Measurements from ENCODE around the gene STOML2. TPM values are rescaled to one million over a fixed set of nuclear protein-coding genes. Genes with fewer than 3 reads are reported as not detected.

The STOML2 gene
- total and polyA plus RNA-seq, 2 donors (not counting 3 experiments of a cell fraction or from before 2014, with no cell fraction given) = 144 to 187 TPM

DNA sequence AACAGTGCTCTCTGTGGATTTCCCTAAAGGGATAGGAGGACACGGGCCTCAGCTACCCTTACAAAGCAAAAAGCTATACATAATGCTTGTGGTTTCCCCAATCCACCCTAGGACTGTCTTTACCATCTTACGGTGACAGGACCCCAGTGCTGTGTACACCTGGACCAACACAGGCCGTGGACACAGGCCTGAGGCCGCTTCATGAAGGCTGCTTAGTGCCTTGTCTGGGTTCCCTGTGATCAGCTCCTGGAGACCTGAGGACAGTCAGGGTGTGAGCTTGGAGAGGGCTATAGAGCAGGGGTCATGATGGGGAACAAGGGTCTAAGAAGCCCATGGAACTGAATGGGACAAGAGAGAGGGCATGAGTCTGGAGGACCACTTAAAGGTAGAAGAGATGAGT, 26.1 kb downstream of the STOML2 start:
- H3K9ac ChIP-seq (replicated peaks; ENCODE audit: extremely low read depth, insufficient read depth, low read length) = no peak overlapping the region
- no peak overlapping the region for H2AFZ ChIP-seq (ENCODE audit: low read depth, low read length)
- peaks cover 0 to 9% of the 10 kb centered on the region in 2 experiments for H3K36me3 ChIP-seq (ENCODE audit: control insufficient read depth in 2 of 2, extremely low read depth in 1 of 2, insufficient read depth in 2 of 2, low read length in 2 of 2)
- CTCF ChIA-PET = interaction anchor here (1.2 to 1.5 kb wide), 3 partner anchors 20 to 177 kb away, joined by 4 to 5 read pairs (median 4); partner anchors contain the start of gene PIGO
- no peak overlapping the region for H3K27ac ChIP-seq (ENCODE audit: insufficient read depth, low read depth, low read length)
- peaks cover 28% of the 10 kb centered on the region for H3K79me2 ChIP-seq (ENCODE audit: control insufficient read depth, insufficient read depth, low read length)
- FAIRE-seq (no peak), DNase-seq (ENCODE audit: low read depth, low spot score) (no peak)
- H3K4me1 ChIP-seq (ENCODE audit: control insufficient read depth, extremely low read depth, insufficient read depth, low read length) = peaks cover 19% of the 10 kb centered on the region
- H3K9me3 ChIP-seq (replicated peaks; ENCODE audit: control insufficient read depth, insufficient read depth, low read length) = no peaks in the 10 kb centered on the region
- intact Hi-C loops (cut with micrococcal nuclease) = no loop called here
- no TSS peak for BruUV-seq (replicated peaks)
- no peaks in the 10 kb centered on the region for H3K9me1 ChIP-seq (replicated peaks; ENCODE audit: control insufficient read depth, extremely low read depth, insufficient read depth, low read length)
- POLR2A ChIA-PET = no interaction called here
- no peaks in the 10 kb centered on the region for H4K20me1 ChIP-seq (replicated peaks; ENCODE audit: control insufficient read depth, extremely low read depth, insufficient read depth, low read length)
- TF ChIP-seq JUN (IDR thresholded peaks at IDR 0.05; ENCODE audit: borderline replicate concordance, insufficient read depth, insufficient read length, low read depth) (no peak), MYC (IDR thresholded peaks at IDR 0.05; ENCODE audit: low read depth, low read length) (no peak)
- no peaks in the 10 kb centered on the region for H3K27me3 ChIP-seq (ENCODE audit: control insufficient read depth in 2 of 2, insufficient read depth in 2 of 2, low read length in 2 of 2)
- H3K4me2 ChIP-seq (ENCODE audit: insufficient read depth, low read length) = no peak overlapping the region
- H3K4me3 ChIP-seq (replicated peaks in 1 of 3; ENCODE audit: insufficient read depth in 1 of 3, low read depth in 1 of 3, low read length in 3 of 3) = no peak overlapping the region
- dilution Hi-C loops (cut with MboI; ENCODE audit: extremely low pct_ligation_motif_present, low sequenced_read_pairs) = no loop called here

DNA sequence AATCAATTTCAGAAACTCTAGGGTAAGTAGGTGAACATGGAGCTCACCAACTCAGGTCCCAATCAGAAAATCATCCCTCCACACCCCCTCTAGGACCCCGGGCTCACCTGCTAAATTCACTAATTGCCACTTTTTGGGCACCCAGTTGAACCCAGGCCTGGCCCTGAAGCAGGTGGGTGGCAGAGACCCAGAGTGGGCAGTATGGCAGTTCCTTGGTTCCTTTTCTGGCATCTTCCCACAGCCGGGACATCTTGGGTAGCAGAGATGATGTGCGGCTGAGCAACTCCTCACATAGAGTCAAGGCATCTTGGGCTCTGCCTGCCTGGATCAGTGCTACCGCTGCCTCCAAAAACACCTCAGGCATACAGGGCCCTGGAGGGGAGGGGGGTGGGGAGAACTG, 27.6 kb downstream of the STOML2 start:
- no peaks in the 10 kb centered on the region for H3K27me3 ChIP-seq (ENCODE audit: control insufficient read depth in 2 of 2, insufficient read depth in 2 of 2, low read length in 2 of 2)
- ChIA-PET CTCF (no interaction called here), POLR2A (no interaction called here)
- BruUV-seq (replicated peaks) = no TSS peak
- no peak overlapping the region for H2AFZ ChIP-seq (ENCODE audit: low read depth, low read length)
- H3K4me2 ChIP-seq (ENCODE audit: insufficient read depth, low read length) = no peak overlapping the region
- H3K4me1 ChIP-seq (ENCODE audit: control insufficient read depth, extremely low read depth, insufficient read depth, low read length) = peaks cover 23% of the 10 kb centered on the region
- no peak for TF ChIP-seq EZH2 (IDR thresholded peaks at IDR 0.05; ENCODE audit: borderline replicate concordance, low read depth, low read length, severe bottlenecking)
- no peak for TF ChIP-seq POLR2A (IDR thresholded peaks at IDR 0.05; ENCODE audit: low read depth, low read length)
- no peak for TF ChIP-seq POLR2AphosphoS5 (IDR thresholded peaks at IDR 0.05; ENCODE audit: insufficient read depth, low read depth, low read length)
- TF ChIP-seq MYC (IDR thresholded peaks at IDR 0.05; ENCODE audit: low read depth, low read length) = no peak
- no peak for TF ChIP-seq FOS (IDR thresholded peaks at IDR 0.05; ENCODE audit: borderline replicate concordance, insufficient read depth, low read length)
- TF ChIP-seq GATA2 (IDR thresholded peaks at IDR 0.05; ENCODE audit: insufficient read depth, insufficient read length, low read depth, low read length) = no peak
- TF ChIP-seq JUN (IDR thresholded peaks at IDR 0.05; ENCODE audit: borderline replicate concordance, insufficient read depth, insufficient read length, low read depth) = no peak
- TF ChIP-seq MAX (IDR thresholded peaks at IDR 0.05; ENCODE audit: insufficient read depth, insufficient read length) = no peak
- TF ChIP-seq, protein P1, sequence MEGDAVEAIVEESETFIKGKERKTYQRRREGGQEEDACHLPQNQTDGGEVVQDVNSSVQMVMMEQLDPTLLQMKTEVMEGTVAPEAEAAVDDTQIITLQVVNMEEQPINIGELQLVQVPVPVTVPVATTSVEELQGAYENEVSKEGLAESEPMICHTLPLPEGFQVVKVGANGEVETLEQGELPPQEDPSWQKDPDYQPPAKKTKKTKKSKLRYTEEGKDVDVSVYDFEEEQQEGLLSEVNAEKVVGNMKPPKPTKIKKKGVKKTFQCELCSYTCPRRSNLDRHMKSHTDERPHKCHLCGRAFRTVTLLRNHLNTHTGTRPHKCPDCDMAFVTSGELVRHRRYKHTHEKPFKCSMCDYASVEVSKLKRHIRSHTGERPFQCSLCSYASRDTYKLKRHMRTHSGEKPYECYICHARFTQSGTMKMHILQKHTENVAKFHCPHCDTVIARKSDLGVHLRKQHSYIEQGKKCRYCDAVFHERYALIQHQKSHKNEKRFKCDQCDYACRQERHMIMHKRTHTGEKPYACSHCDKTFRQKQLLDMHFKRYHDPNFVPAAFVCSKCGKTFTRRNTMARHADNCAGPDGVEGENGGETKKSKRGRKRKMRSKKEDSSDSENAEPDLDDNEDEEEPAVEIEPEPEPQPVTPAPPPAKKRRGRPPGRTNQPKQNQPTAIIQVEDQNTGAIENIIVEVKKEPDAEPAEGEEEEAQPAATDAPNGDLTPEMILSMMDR (IDR thresholded peaks at IDR 0.05; ENCODE audit: extremely low read depth in 1 of 2, insufficient read depth in 1 of 2, low read depth in 1 of 2, low read length in 2 of 2) = no peak
- H3K79me2 ChIP-seq (ENCODE audit: control insufficient read depth, insufficient read depth, low read length) = peaks cover 43% of the 10 kb centered on the region
- no peak for FAIRE-seq
- no peak overlapping the region for H3K9ac ChIP-seq (replicated peaks; ENCODE audit: extremely low read depth, insufficient read depth, low read length)
- H3K36me3 ChIP-seq (ENCODE audit: control insufficient read depth in 2 of 2, extremely low read depth in 1 of 2, insufficient read depth in 2 of 2, low read length in 2 of 2) = peaks cover 0 to 9% of the 10 kb centered on the region in 2 experiments
- intact Hi-C loops (cut with micrococcal nuclease) (no loop called here), dilution Hi-C loops (cut with MboI; ENCODE audit: extremely low pct_ligation_motif_present, low sequenced_read_pairs) (no loop called here)
- H3K27ac ChIP-seq (ENCODE audit: insufficient read depth, low read depth, low read length) = no peak overlapping the region
- H3K9me3 ChIP-seq (replicated peaks; ENCODE audit: control insufficient read depth, insufficient read depth, low read length) = no peaks in the 10 kb centered on the region
- H3K4me3 ChIP-seq (replicated peaks in 1 of 3; ENCODE audit: insufficient read depth in 1 of 3, low read depth in 1 of 3, low read length in 3 of 3) = no peak overlapping the region
- no peaks in the 10 kb centered on the region for H4K20me1 ChIP-seq (replicated peaks; ENCODE audit: control insufficient read depth, extremely low read depth, insufficient read depth, low read length)
- no peaks in the 10 kb centered on the region for H3K9me1 ChIP-seq (replicated peaks; ENCODE audit: control insufficient read depth, extremely low read depth, insufficient read depth, low read length)
- no peak for DNase-seq (ENCODE audit: low read depth, low spot score)

All from endothelial cell of umbilical vein (primary cell).